GM23338 (cell line): ENCODE results near the gene CRYBG1.

Experiments
- CREB1 ChIP-seq: fragments of 250-450 bp; sonication (Bioruptor Pico); IDR thresholded peaks from 2 replicates; pipeline ENCODE4 v1.5.0; 2020; ENCODE audit warnings: low read depth, mild to moderate bottlenecking, moderate library complexity
- EZH2 ChIP-seq: fragments of 200-600 bp; sonication (generic); IDR thresholded peaks from one replicate; pipeline ENCODE4 v1.8.0; 2017; ENCODE audit warnings: antibody characterized with exemption, mild to moderate bottlenecking, low read depth; ENCODE audit not compliant: unreplicated experiment
- EZH2phosphoT487 ChIP-seq: fragments of 200-600 bp; sonication (generic); IDR thresholded peaks from one replicate; pipeline ENCODE4 v1.8.1; 2018; ENCODE audit warnings: antibody characterized with exemption; ENCODE audit not compliant: unreplicated experiment
- JUNB ChIP-seq: IDR thresholded peaks from one replicate; pipeline ENCODE4 v1.6.1; 2016; ENCODE audit warnings: antibody characterized with exemption; ENCODE audit not compliant: unreplicated experiment
- NANOG ChIP-seq: IDR thresholded peaks from 2 replicates; pipeline ENCODE4 v1.6.1; 2016; ENCODE audit warnings: antibody characterized with exemption, borderline replicate concordance
- POLR2AphosphoS5 ChIP-seq: IDR thresholded peaks from 2 replicates; pipeline ENCODE4 v1.6.1; 2016; ENCODE audit warnings: antibody characterized with exemption, low read depth
- STAT1 ChIP-seq: IDR thresholded peaks from one replicate; pipeline ENCODE4 v1.6.1; 2016; ENCODE audit warnings: antibody characterized with exemption; ENCODE audit not compliant: unreplicated experiment
- ZNF114 ChIP-seq: fragments of 250-450 bp; sonication (Bioruptor Pico); IDR thresholded peaks from 2 replicates; pipeline ENCODE4 v1.5.0; 2020; ENCODE audit warnings: mild to moderate bottlenecking, moderate library complexity
- ZNF331 ChIP-seq: fragments of 250-450 bp; sonication (Bioruptor Pico); IDR thresholded peaks from 2 replicates; pipeline ENCODE4 v1.5.0; 2020; ENCODE audit warnings: low read depth, mild to moderate bottlenecking, moderate library complexity
- TF ChIP-seq, protein P1 (sequence below), 2 experiments: fragments of 200-600 bp in 1 of 2; sonication (generic) in 1 of 2; conservative IDR thresholded peaks; 2 replicates each; pipeline versions ENCODE4 v1.5.1 to v1.6.1; 2016 to 2017; ENCODE audit warnings: antibody characterized with exemption in 2 of 2, low read depth in 2 of 2, mild to moderate bottlenecking in 2 of 2, moderate library complexity in 1 of 2
- TF ChIP-seq, protein P2 (sequence below): IDR thresholded peaks from one replicate; pipeline ENCODE4 v1.6.1; 2018; ENCODE audit warnings: antibody characterized with exemption; ENCODE audit not compliant: unreplicated experiment
- TF ChIP-seq, protein P3 (sequence below): IDR thresholded peaks from 2 replicates; pipeline ENCODE4 v1.6.1; 2016; ENCODE audit warnings: antibody characterized with exemption
- TF ChIP-seq, protein P4 (sequence below): fragments of 250-450 bp; sonication (Bioruptor Pico); IDR thresholded peaks from 2 replicates; pipeline ENCODE4 v1.5.0; 2020; ENCODE audit warnings: mild to moderate bottlenecking, moderate library complexity

DNA sequence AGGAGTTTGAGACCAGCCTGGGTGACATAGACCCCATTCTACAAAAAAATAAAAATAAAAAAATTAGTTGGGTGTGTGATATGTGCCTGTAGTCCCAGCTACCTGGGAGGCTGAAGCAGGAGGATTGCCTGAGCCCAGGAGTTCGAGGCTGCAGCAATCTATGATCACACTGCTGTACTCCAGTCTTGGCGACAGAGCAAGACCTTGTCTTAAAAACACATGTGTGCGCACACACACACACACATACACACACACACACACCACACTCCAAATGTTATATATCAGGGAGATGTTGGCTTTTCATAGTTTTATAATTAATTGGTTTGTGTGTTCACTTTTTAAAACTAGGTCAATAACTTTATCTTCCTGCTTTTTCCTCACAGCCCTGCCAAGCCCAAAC is 158.2 kb downstream of the CRYBG1 start:
- TF ChIP-seq, protein P1, sequence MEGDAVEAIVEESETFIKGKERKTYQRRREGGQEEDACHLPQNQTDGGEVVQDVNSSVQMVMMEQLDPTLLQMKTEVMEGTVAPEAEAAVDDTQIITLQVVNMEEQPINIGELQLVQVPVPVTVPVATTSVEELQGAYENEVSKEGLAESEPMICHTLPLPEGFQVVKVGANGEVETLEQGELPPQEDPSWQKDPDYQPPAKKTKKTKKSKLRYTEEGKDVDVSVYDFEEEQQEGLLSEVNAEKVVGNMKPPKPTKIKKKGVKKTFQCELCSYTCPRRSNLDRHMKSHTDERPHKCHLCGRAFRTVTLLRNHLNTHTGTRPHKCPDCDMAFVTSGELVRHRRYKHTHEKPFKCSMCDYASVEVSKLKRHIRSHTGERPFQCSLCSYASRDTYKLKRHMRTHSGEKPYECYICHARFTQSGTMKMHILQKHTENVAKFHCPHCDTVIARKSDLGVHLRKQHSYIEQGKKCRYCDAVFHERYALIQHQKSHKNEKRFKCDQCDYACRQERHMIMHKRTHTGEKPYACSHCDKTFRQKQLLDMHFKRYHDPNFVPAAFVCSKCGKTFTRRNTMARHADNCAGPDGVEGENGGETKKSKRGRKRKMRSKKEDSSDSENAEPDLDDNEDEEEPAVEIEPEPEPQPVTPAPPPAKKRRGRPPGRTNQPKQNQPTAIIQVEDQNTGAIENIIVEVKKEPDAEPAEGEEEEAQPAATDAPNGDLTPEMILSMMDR (conservative IDR thresholded peaks at IDR 0.05; ENCODE audit: low read depth in 2 of 2) = no peak
- TF ChIP-seq, protein P2, sequence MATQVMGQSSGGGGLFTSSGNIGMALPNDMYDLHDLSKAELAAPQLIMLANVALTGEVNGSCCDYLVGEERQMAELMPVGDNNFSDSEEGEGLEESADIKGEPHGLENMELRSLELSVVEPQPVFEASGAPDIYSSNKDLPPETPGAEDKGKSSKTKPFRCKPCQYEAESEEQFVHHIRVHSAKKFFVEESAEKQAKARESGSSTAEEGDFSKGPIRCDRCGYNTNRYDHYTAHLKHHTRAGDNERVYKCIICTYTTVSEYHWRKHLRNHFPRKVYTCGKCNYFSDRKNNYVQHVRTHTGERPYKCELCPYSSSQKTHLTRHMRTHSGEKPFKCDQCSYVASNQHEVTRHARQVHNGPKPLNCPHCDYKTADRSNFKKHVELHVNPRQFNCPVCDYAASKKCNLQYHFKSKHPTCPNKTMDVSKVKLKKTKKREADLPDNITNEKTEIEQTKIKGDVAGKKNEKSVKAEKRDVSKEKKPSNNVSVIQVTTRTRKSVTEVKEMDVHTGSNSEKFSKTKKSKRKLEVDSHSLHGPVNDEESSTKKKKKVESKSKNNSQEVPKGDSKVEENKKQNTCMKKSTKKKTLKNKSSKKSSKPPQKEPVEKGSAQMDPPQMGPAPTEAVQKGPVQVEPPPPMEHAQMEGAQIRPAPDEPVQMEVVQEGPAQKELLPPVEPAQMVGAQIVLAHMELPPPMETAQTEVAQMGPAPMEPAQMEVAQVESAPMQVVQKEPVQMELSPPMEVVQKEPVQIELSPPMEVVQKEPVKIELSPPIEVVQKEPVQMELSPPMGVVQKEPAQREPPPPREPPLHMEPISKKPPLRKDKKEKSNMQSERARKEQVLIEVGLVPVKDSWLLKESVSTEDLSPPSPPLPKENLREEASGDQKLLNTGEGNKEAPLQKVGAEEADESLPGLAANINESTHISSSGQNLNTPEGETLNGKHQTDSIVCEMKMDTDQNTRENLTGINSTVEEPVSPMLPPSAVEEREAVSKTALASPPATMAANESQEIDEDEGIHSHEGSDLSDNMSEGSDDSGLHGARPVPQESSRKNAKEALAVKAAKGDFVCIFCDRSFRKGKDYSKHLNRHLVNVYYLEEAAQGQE = no peak
- TF ChIP-seq EZH2phosphoT487 (no peak), EZH2 (no peak), POLR2AphosphoS5 (no peak), CREB1 (CRISPR knock-in tag) (no peak), NANOG (no peak), ZNF331 (CRISPR knock-in tag) (no peak), JUNB (no peak), ZNF114 (CRISPR knock-in tag) (no peak), STAT1 (no peak)
- TF ChIP-seq, protein P3, sequence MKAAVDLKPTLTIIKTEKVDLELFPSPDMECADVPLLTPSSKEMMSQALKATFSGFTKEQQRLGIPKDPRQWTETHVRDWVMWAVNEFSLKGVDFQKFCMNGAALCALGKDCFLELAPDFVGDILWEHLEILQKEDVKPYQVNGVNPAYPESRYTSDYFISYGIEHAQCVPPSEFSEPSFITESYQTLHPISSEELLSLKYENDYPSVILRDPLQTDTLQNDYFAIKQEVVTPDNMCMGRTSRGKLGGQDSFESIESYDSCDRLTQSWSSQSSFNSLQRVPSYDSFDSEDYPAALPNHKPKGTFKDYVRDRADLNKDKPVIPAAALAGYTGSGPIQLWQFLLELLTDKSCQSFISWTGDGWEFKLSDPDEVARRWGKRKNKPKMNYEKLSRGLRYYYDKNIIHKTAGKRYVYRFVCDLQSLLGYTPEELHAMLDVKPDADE = no peak
- TF ChIP-seq, protein P4, sequence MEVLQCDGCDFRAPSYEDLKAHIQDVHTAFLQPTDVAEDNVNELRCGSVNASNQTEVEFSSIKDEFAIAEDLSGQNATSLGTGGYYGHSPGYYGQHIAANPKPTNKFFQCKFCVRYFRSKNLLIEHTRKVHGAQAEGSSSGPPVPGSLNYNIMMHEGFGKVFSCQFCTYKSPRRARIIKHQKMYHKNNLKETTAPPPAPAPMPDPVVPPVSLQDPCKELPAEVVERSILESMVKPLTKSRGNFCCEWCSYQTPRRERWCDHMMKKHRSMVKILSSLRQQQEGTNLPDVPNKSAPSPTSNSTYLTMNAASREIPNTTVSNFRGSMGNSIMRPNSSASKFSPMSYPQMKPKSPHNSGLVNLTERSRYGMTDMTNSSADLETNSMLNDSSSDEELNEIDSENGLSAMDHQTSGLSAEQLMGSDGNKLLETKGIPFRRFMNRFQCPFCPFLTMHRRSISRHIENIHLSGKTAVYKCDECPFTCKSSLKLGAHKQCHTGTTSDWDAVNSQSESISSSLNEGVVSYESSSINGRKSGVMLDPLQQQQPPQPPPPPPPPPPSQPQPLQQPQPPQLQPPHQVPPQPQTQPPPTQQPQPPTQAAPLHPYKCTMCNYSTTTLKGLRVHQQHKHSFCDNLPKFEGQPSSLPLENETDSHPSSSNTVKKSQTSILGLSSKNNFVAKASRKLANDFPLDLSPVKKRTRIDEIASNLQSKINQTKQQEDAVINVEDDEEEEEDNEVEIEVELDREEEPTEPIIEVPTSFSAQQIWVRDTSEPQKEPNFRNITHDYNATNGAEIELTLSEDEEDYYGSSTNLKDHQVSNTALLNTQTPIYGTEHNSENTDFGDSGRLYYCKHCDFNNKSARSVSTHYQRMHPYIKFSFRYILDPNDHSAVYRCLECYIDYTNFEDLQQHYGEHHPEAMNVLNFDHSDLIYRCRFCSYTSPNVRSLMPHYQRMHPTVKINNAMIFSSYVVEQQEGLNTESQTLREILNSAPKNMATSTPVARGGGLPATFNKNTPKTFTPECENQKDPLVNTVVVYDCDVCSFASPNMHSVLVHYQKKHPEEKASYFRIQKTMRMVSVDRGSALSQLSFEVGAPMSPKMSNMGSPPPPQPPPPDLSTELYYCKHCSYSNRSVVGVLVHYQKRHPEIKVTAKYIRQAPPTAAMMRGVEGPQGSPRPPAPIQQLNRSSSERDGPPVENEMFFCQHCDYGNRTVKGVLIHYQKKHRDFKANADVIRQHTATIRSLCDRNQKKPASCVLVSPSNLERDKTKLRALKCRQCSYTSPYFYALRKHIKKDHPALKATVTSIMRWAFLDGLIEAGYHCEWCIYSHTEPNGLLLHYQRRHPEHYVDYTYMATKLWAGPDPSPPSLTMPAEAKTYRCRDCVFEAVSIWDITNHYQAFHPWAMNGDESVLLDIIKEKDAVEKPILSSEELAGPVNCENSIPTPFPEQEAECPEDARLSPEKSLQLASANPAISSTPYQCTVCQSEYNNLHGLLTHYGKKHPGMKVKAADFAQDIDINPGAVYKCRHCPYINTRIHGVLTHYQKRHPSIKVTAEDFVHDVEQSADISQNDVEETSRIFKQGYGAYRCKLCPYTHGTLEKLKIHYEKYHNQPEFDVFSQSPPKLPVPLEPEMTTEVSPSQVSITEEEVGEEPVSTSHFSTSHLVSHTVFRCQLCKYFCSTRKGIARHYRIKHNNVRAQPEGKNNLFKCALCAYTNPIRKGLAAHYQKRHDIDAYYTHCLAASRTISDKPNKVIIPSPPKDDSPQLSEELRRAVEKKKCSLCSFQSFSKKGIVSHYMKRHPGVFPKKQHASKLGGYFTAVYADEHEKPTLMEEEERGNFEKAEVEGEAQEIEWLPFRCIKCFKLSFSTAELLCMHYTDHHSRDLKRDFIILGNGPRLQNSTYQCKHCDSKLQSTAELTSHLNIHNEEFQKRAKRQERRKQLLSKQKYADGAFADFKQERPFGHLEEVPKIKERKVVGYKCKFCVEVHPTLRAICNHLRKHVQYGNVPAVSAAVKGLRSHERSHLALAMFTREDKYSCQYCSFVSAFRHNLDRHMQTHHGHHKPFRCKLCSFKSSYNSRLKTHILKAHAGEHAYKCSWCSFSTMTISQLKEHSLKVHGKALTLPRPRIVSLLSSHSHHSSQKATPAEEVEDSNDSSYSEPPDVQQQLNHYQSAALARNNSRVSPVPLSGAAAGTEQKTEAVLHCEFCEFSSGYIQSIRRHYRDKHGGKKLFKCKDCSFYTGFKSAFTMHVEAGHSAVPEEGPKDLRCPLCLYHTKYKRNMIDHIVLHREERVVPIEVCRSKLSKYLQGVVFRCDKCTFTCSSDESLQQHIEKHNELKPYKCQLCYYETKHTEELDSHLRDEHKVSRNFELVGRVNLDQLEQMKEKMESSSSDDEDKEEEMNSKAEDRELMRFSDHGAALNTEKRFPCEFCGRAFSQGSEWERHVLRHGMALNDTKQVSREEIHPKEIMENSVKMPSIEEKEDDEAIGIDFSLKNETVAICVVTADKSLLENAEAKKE (CRISPR knock-in tag) = no peak
